ENCODE measurements around the gene KNL1. TPM values are rescaled to one million over a fixed set of nuclear protein-coding genes. Genes with fewer than 3 reads are reported as not detected.
A peak's percentile ranks its signal among the peaks of the same experiment; 100 is the strongest.

Gene KNL1
- total and polyA plus RNA-seq, 10 of the 15 experiments (the other 5 are each of a cell fraction or from before 2014, with no cell fraction given) = 10.9 to 55.5 (median 28.4) TPM

DNA sequence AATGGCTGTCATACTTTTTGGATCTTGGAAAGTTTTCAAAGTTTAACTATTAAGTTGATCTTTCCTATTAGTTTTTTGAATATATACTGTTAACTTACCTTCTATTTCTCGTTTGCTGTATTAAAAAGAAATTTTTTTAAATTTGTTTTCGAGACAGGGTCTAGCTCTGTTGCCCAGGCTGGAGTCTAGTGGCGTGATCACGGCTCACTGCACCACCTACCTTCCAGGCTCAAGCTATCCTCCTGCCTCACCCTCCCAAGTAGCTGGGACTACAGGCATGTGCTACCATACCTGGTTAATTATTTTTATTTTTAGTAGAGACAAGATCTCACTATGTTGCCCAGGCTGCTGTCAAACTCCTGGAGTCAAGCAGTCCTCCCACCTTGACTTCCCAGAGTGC lies 4.6 kb downstream of the KNL1 start (continued):
- TF ChIP-seq, protein P1, sequence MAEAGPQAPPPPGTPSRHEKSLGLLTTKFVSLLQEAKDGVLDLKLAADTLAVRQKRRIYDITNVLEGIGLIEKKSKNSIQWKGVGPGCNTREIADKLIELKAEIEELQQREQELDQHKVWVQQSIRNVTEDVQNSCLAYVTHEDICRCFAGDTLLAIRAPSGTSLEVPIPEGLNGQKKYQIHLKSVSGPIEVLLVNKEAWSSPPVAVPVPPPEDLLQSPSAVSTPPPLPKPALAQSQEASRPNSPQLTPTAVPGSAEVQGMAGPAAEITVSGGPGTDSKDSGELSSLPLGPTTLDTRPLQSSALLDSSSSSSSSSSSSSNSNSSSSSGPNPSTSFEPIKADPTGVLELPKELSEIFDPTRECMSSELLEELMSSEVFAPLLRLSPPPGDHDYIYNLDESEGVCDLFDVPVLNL (IDR thresholded peaks at IDR 0.05; ENCODE audit: low read depth, low read length) = no peak
- TF ChIP-seq TCF3 (IDR thresholded peaks at IDR 0.05; ENCODE audit: borderline replicate concordance, insufficient read depth, low read depth, low read length) (no peak), ZNF622 (IDR thresholded peaks at IDR 0.05) (no peak)

DNA sequence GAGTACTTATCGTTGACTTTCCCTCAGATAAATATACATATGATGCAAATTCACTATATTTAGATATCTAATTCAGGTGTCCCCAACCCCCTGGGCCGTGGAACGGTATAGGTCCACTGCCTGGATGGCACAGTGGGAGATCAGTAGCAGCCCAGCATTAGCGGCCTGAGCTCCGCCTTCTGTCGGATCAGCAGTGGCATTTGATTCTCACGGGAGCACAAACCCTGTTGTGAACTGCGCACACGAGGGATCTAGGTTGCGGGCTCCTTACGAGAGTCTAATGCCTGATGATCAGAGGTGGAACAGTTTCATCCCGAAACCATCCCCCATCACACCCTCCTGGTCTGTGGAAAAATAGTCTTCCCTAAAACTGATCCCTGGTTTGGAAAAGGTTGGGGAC lies 6.9 kb downstream of the KNL1 start:
- FAIRE-seq = no peak
- H3K27ac ChIP-seq (ENCODE audit: control insufficient read depth, insufficient read depth) = no peak overlapping the region
- no peaks in the 10 kb centered on the region; the same call in 1 of the 2 replicates for H3K4me1 ChIP-seq (ENCODE audit: control insufficient read depth, insufficient read depth, low read length)
- RAD21 ChIA-PET (ENCODE audit: unreplicated experiment) = interaction anchor here (0.9 to 1.1 kb wide), 2 partner anchors 10 to 11 kb away, joined by 3 to 6 read pairs; no protein-coding TSS in a partner anchor
- intact Hi-C loops (cut with micrococcal nuclease; ENCODE audit: unreplicated experiment) (no loop called here), in situ Hi-C loops (cut with MboI) (no loop called here)
- POLR2A ChIA-PET = interaction anchor here (0.6 to 1.0 kb wide), 3 partner anchors 9 to 93 kb away, joined by 3 read pairs; no protein-coding TSS in a partner anchor
- H3K4me3 ChIP-seq = no peak overlapping the region
- peaks cover under 1 to 2% of the 10 kb centered on the region in 2 experiments; a peak in 3 of 4 replicates for H3K36me3 ChIP-seq (ENCODE audit: control insufficient read depth in 2 of 2, insufficient read depth in 2 of 2, low read length in 1 of 2)
- H3K9ac ChIP-seq (ENCODE audit: control insufficient read depth, insufficient read depth, low read length) = no peak overlapping the region
- TF ChIP-seq SKIL (IDR thresholded peaks at IDR 0.05; ENCODE audit: low read depth, poor library complexity, severe bottlenecking) (no peak), SIX5 (IDR thresholded peaks at IDR 0.05; ENCODE audit: low read depth, low read length, severe bottlenecking) (no peak), POLR2A (IDR thresholded peaks at IDR 0.05; ENCODE audit: low read depth, low read length) (no peak)
- TF ChIP-seq, protein P2, sequence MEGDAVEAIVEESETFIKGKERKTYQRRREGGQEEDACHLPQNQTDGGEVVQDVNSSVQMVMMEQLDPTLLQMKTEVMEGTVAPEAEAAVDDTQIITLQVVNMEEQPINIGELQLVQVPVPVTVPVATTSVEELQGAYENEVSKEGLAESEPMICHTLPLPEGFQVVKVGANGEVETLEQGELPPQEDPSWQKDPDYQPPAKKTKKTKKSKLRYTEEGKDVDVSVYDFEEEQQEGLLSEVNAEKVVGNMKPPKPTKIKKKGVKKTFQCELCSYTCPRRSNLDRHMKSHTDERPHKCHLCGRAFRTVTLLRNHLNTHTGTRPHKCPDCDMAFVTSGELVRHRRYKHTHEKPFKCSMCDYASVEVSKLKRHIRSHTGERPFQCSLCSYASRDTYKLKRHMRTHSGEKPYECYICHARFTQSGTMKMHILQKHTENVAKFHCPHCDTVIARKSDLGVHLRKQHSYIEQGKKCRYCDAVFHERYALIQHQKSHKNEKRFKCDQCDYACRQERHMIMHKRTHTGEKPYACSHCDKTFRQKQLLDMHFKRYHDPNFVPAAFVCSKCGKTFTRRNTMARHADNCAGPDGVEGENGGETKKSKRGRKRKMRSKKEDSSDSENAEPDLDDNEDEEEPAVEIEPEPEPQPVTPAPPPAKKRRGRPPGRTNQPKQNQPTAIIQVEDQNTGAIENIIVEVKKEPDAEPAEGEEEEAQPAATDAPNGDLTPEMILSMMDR (IDR thresholded peaks at IDR 0.05 in 2 of 3, conservative IDR thresholded peaks at IDR 0.05 in 1 of 3; ENCODE audit: control insufficient read depth in 2 of 3, extremely low read depth in 1 of 3, insufficient read depth in 1 of 3, low read depth in 3 of 3, low read length in 3 of 3) = no peak
- H3K27me3 ChIP-seq (replicated peaks in 1 of 2; ENCODE audit: control insufficient read depth in 2 of 2, insufficient read depth in 2 of 2, low read length in 1 of 2) = no peaks in the 10 kb centered on the region
- no peak for DNase-seq (ENCODE audit: low read depth, low spot score)
- H3K79me2 ChIP-seq (ENCODE audit: control insufficient read depth, insufficient read depth, low read length) = peaks cover 47% of the 10 kb centered on the region
- H3K9me3 ChIP-seq (replicated peaks; ENCODE audit: control insufficient read depth, insufficient read depth, low read length) = no peaks in the 10 kb centered on the region; the same call in 2 of the 3 replicates
- BruUV-seq (replicated peaks) = no TSS peak
- 56% methylated on average over 12 of the region's 12 CpGs for WGBS (ENCODE audit: insufficient coverage, insufficient replicate concordance, low lambda C conversion rate, missing lambda C conversion rate)
- H2AFZ ChIP-seq (ENCODE audit: control insufficient read depth, low read depth, low read length) = peak overlapping the region; percentile 1; the same call in 1 of the 2 replicates
- H4K20me1 ChIP-seq (ENCODE audit: control insufficient read depth, insufficient read depth) = no peaks in the 10 kb centered on the region
- SMC1A ChIA-PET (ENCODE audit: uncharacterized antibody, unreplicated experiment) = interaction anchor here (0.8 to 2.5 kb wide), 4 partner anchors 9 to 32 kb away, joined by 3 to 12 read pairs (median 6); partner anchors contain the start of gene RPUSD2
- H3K4me2 ChIP-seq (ENCODE audit: control insufficient read depth, insufficient read depth) = no peak overlapping the region
- CTCF ChIA-PET = interaction anchor here (0.7 to 6.7 kb wide), 4 partner anchors 12 to 340 kb away, joined by 3 to 50 read pairs (median 4); no protein-coding TSS in a partner anchor
- ATAC-seq = no peak

Measured in GM12878 (cell line).